Progenitor cell of endocrine pancreas (in vitro differentiated cells): Measurements from ENCODE around the gene MMP28. TPM values are rescaled to one million over a fixed set of nuclear protein-coding genes. Genes with fewer than 3 reads are reported as not detected.

Experiments
- DNase-seq: peaks from one replicate; pipeline ENCODE4 v3.0.0; 2021; ENCODE audit warnings: low spot score; ENCODE audit not compliant: unreplicated experiment
- H3K27ac Mint-ChIP-seq: 2 replicates; pipeline ENCODE4 v1.8.0; 2021; ENCODE audit warnings: mild to moderate bottlenecking, moderate library complexity, mixed read lengths
- H3K27me3 Mint-ChIP-seq: 2 replicates; pipeline ENCODE4 v1.8.0; 2021; ENCODE audit warnings: mixed read lengths
- H3K36me3 Mint-ChIP-seq: 2 replicates; pipeline ENCODE4 v1.8.0; 2022; ENCODE audit warnings: mixed read lengths; ENCODE audit not compliant: insufficient read depth
- H3K4me1 Mint-ChIP-seq: 2 replicates; pipeline ENCODE4 v1.8.0; 2021; ENCODE audit warnings: low read depth, mixed read lengths
- H3K4me3 Mint-ChIP-seq: 2 replicates; pipeline ENCODE4 v1.8.0; 2021; ENCODE audit warnings: low read depth, mild to moderate bottlenecking, moderate library complexity, mixed read lengths
- H3K9me3 Mint-ChIP-seq: 2 replicates; pipeline ENCODE4 v1.8.0; 2021; ENCODE audit warnings: low read depth, mixed read lengths
- CTCF ChIP-seq: fragments of 200-600 bp; sonication (generic); IDR thresholded peaks from one replicate; pipeline ENCODE4 v1.5.0; 2021; ENCODE audit warnings: antibody characterized with exemption, mild to moderate bottlenecking; ENCODE audit not compliant: unreplicated experiment
- total RNA-seq: library from RNA; stranded (reverse); gene quantifications from 2 replicates; pipeline ENCODE4 v1.2.1, GENCODE V29; 2021

MMP28 gene
- total RNA-seq, 1 donor from 2014 or later = 0.53 TPM

GRCh38 chr17:35763767-35764122 lies 31.7 kb downstream of the MMP28 start:
- H3K4me1 Mint-ChIP-seq = peaks cover 4% of the 10 kb centered on the region
- TF ChIP-seq CTCF = no peak
- peak overlapping the region; percentile 61 for H3K4me3 Mint-ChIP-seq
- no peaks in the 10 kb centered on the region for H3K9me3 Mint-ChIP-seq
- no peak overlapping the region for H3K27ac Mint-ChIP-seq
- no peaks in the 10 kb centered on the region for H3K36me3 Mint-ChIP-seq
- DNase-seq = no peak
- H3K27me3 Mint-ChIP-seq = peaks cover 12% of the 10 kb centered on the region

- no peak for DNase-seq
Observed at GRCh38 chr17:35761601-35762000, 33.8 kb downstream of the MMP28 start.

GRCh38 chr17:35760587-35760986 lies 34.9 kb downstream of the MMP28 start, which contains the start of gene C17orf50:
C17orf50 (plus strand) TSS chr17:35760887; CDS start chr17:35760942, 55 bp downstream.
- Mint-ChIP-seq H3K27ac (no peak within 1 kb of the TSS), H3K27me3 (no peaks in the 10 kb centered on the region), H3K36me3 (no peaks in the 10 kb centered on the region), H3K9me3 (no peaks in the 10 kb centered on the region), H3K4me1 (peaks cover 4% of the 10 kb centered on the region), H3K4me3 (no peak within 1 kb of the TSS)
- no peak for TF ChIP-seq CTCF
- DNase-seq = no peak

More at GRCh38 chr17:35761601-35762000, 33.8 kb downstream of the MMP28 start:
- Mint-ChIP-seq H3K27ac (no peak overlapping the region), H3K27me3 (no peaks in the 10 kb centered on the region), H3K9me3 (no peaks in the 10 kb centered on the region), H3K4me3 (no peak overlapping the region), H3K36me3 (no peaks in the 10 kb centered on the region), H3K4me1 (peaks cover 4% of the 10 kb centered on the region)
- no peak for TF ChIP-seq CTCF

GRCh38 chr17:35757243-35757642 lies 38.2 kb downstream of the MMP28 start:
- no peak for DNase-seq
- Mint-ChIP-seq H3K9me3 (no peaks in the 10 kb centered on the region), H3K27me3 (peaks cover 5% of the 10 kb centered on the region), H3K27ac (no peak overlapping the region), H3K4me1 (no peaks in the 10 kb centered on the region), H3K36me3 (no peaks in the 10 kb centered on the region), H3K4me3 (no peak overlapping the region)
- no peak for TF ChIP-seq CTCF

GRCh38 chr17:35752945-35753764 lies 42.3 kb downstream of the MMP28 start, which contains the start of gene GAS2L2:
GAS2L2 (minus strand) TSS chr17:35753239; CDS start chr17:35752850, 389 bp downstream.
- H3K4me3 Mint-ChIP-seq = no peak within 1 kb of the TSS
- H3K4me1 Mint-ChIP-seq = peaks cover 2% of the 10 kb centered on the region
- no peak for DNase-seq
- H3K36me3 Mint-ChIP-seq = no peaks in the 10 kb centered on the region
- H3K27ac Mint-ChIP-seq = no peak within 1 kb of the TSS
- H3K9me3 Mint-ChIP-seq = no peaks in the 10 kb centered on the region
- peaks cover 33% of the 10 kb centered on the region for H3K27me3 Mint-ChIP-seq
- TF ChIP-seq CTCF = no peak
